IPS-15b (cell line): Measurements from ENCODE around the gene DNAJC2.

Source experiments
- H3K27me3 ChIP-seq: one replicate; pipeline ENCODE4 v1.6.1; 2013; ENCODE audit warnings: low read length; ENCODE audit not compliant: control insufficient read depth, insufficient read depth
- H3K36me3 ChIP-seq: one replicate; pipeline ENCODE4 v1.6.1; 2013; ENCODE audit warnings: low read length; ENCODE audit not compliant: control insufficient read depth, insufficient read depth
- H3K4me1 ChIP-seq: one replicate; pipeline ENCODE4 v1.6.1; 2013; ENCODE audit warnings: mild to moderate bottlenecking, low read length; ENCODE audit not compliant: control insufficient read depth, insufficient read depth
- H3K4me3 ChIP-seq: one replicate; pipeline ENCODE4 v1.5.1; 2013; ENCODE audit warnings: low read depth, low read length
- H3K9ac ChIP-seq: one replicate; pipeline ENCODE4 v1.6.1; 2013; ENCODE audit warnings: low read depth, mild to moderate bottlenecking, low read length
- H3K9me3 ChIP-seq: one replicate; pipeline ENCODE4 v1.6.1; 2013; ENCODE audit warnings: mild to moderate bottlenecking, low read length; ENCODE audit not compliant: control insufficient read depth, insufficient read depth

DNAJC2 gene, protein sequence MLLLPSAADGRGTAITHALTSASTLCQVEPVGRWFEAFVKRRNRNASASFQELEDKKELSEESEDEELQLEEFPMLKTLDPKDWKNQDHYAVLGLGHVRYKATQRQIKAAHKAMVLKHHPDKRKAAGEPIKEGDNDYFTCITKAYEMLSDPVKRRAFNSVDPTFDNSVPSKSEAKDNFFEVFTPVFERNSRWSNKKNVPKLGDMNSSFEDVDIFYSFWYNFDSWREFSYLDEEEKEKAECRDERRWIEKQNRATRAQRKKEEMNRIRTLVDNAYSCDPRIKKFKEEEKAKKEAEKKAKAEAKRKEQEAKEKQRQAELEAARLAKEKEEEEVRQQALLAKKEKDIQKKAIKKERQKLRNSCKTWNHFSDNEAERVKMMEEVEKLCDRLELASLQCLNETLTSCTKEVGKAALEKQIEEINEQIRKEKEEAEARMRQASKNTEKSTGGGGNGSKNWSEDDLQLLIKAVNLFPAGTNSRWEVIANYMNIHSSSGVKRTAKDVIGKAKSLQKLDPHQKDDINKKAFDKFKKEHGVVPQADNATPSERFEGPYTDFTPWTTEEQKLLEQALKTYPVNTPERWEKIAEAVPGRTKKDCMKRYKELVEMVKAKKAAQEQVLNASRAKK

DNA sequence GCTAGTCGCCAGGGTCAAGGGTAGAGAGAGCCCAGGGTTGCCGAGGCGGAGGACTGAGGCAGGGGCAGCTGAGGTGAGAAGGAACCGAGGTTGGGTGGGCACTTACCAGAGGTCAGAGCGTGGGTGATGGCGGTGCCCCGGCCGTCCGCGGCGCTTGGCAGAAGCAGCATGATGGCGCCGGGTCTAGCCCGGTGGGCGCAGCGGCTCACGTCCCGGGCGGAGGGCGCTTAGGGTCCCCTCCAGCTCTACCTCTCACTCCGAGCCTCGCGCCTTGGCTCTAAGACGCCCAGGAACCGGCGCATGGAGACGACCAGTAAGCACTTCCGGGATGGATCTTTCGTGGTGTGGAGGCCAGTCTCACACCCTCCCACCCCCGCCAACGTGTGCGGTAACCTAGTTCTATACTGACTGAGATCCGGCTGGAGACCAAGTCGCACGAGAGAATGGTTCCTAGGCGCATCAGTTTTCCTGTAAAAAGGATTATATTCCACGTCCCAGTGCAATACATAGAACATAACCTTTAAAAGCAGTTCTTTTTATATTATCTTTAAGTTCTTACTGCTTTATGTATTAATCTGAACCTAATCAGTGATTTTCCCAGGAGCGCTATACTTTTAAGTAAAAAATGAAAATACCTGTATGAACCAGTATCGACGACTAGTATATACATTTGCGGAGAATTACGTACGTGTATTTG is at the start of gene DNAJC2:
Gene DNAJC2 (minus strand): TSS at position 315 of the 697 bp plus-strand sequence. CDS start 145 bp downstream, at position 170.
- Histone ChIP-seq H3K4me1 (peaks cover 2% of the 10 kb centered on the region), H3K27me3 (no peaks in the 10 kb centered on the region), H3K36me3 (peaks cover 11% of the 10 kb centered on the region), H3K4me3 (peak within 1 kb of the TSS; percentile 91), H3K9me3 (no peaks in the 10 kb centered on the region), H3K9ac (peak within 1 kb of the TSS; percentile 98)

DNA sequence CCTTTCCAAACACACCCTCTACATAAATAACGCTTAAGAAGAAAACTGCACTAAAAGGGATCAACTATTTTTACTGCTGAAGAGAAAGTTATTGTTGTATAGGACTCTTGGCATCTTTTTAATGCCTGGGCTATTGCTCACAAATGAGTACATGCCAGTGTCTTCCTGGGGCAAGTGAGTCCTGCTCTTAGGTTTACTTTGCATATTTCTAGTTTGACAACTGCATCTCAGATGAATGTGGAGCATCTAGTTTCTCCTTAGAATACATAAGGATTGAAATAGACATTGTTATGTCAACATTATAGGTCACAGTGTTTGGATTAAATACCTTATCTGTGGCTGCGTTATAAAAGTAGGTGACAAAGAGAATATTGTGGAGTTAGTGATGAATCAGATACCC is 47.4 kb upstream of the DNAJC2 start:
- no peak overlapping the region for H3K9ac ChIP-seq
- no peaks in the 10 kb centered on the region for H3K27me3 ChIP-seq
- H3K4me3 ChIP-seq = no peak overlapping the region
- H3K9me3 ChIP-seq = no peaks in the 10 kb centered on the region
- H3K36me3 ChIP-seq = no peaks in the 10 kb centered on the region
- no peaks in the 10 kb centered on the region for H3K4me1 ChIP-seq

DNA sequence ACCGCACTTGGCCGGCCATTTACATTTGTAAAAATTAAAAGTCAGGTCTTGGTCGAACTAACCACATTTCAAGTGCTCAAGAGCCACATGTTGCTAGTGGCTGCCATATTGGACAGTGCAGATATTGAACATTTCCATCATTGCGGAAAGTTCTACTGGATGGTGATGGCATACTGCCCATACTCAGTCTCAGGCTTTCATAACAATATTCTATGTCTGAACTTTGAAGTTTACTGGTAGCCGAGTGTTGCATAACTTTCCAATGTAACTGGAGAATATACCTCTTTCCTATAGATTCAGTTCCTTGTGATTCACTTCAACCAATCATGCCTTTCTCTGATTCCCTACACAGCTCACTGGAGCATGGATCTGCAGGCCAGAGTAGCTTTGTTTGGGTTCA is 46.6 kb upstream of the DNAJC2 start:
- Histone ChIP-seq H3K4me3 (no peak overlapping the region), H3K9ac (no peak overlapping the region), H3K27me3 (no peaks in the 10 kb centered on the region), H3K36me3 (no peaks in the 10 kb centered on the region), H3K9me3 (no peaks in the 10 kb centered on the region), H3K4me1 (no peaks in the 10 kb centered on the region)

DNA sequence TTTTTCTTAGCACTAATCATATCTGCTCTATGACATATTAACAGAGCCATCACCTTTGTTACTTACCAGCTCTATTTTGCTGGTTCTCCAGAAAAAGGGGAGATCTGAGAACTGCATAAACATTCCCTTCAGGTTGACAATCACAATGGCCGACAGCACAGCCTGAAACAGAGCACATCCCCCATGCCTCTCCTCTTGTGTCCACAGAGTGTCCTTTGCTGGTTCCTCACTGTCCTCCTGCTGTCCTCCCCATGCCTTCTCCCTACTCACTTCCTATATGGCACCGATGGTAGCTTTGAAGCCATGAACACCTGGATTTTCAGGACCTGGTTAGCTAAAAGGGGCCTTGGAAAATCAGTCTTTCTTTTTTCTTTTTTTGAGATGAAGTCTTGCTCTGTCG is 44.7 kb upstream of the DNAJC2 start:
- Histone ChIP-seq H3K9me3 (no peaks in the 10 kb centered on the region), H3K4me1 (no peaks in the 10 kb centered on the region)

DNA sequence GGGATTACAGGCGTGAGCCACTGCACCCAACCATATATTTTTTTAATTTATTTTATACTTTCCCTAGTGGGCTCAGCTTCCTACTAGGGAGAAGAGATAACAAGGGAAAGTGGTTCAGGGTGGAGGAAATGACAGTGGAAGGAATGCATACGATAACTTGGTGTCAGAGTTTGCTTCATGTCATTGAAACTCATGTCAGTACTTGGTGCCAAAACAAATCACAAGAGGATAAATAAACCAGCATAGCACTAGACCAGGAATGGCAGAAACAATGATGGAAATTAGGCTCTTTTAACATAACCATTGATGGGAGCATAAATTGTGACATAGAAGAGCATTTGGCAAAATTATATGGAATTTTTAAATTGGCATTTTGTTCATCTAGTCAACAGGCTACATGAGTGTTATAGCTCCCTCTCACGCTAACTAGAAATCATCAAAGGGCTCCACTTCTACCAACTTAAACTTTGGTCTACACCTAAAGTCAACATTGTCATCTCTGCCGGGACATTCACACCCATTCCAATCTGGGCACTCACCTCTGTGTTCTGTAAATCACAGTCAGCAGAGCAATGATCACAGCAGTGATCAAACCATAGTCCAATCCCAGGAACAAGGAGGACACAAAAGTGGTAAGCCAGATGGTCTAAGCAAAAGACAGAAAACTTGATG is 44.0 kb upstream of the DNAJC2 start:
- Histone ChIP-seq H3K9ac (no peak overlapping the region), H3K27me3 (no peaks in the 10 kb centered on the region), H3K36me3 (no peaks in the 10 kb centered on the region), H3K4me3 (no peak overlapping the region), H3K4me1 (no peaks in the 10 kb centered on the region), H3K9me3 (no peaks in the 10 kb centered on the region)

More for the DNA sequence above, 44.7 kb upstream of the DNAJC2 start:
- no peaks in the 10 kb centered on the region for H3K27me3 ChIP-seq
- H3K36me3 ChIP-seq = no peaks in the 10 kb centered on the region
- no peak overlapping the region for H3K4me3 ChIP-seq
- H3K9ac ChIP-seq = no peak overlapping the region

DNA sequence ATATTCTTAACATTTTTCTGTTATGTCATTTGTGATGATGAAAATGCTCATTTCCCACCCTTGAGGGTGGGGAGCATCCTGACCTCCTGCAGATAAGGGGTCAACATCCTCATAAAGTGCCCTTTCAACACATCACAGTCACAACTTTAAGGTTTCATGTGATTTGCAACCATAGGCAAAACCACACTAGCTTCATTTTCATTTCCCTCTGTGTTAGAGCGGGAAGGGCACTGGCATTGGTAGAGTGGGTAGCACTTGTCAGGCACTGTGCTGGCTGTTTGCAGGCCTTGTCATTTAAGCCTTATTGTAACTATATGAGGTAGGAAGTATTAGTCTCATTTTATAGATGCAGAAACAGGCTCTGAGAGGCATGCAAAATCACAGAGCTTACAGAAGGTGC is 42.7 kb upstream of the DNAJC2 start:
- Histone ChIP-seq H3K4me1 (no peaks in the 10 kb centered on the region), H3K4me3 (no peak overlapping the region)

DNA sequence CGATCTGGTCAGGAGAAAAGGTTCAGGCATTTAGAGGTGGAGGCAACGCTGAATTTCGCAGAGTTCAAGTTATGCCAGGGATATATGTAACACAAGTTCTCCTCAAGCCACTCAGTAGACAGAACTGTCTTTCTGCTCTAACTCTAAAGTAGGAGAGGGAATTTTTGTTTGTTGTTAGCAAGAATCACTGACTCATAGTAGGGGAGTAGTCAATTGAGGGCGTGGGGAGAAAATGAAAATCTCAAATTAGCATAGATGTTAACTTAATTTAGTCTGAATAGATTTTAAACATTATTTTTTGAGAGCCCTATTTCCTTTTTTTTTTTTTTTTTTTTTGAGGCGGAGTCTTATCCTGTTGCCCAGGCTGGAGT is 37.5 kb upstream of the DNAJC2 start:
- Histone ChIP-seq H3K9me3 (no peaks in the 10 kb centered on the region), H3K4me1 (no peaks in the 10 kb centered on the region), H3K4me3 (no peak overlapping the region), H3K9ac (no peak overlapping the region), H3K27me3 (no peaks in the 10 kb centered on the region), H3K36me3 (no peaks in the 10 kb centered on the region)

More for the DNA sequence above, 42.7 kb upstream of the DNAJC2 start:
- no peak overlapping the region for H3K9ac ChIP-seq
- H3K9me3 ChIP-seq = no peaks in the 10 kb centered on the region
- no peaks in the 10 kb centered on the region for H3K27me3 ChIP-seq
- H3K36me3 ChIP-seq = no peaks in the 10 kb centered on the region

DNA sequence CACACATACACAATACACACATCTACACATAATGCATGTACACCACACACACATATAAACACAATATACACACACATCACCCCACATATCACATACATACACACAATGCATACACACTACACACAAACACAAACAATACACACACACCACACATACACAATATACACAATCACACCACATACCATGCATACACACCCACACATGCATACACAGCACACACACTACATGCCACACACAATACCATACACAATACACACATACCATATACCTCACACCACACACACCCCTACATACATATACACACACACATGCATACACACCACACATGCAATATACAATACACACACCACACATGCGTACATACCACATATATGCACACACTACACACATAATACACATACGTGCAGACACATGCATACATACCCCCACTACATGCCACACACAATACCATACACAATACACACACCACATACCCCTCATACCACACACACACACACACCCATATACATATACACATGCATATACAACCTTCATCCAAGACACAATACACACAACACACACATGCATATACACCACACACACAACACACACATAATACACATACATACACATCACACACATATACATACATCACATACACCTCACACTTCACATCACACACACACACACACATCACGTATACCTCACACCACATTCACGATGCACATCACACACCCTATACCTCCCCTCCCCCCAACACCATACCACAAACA is 36.9 kb upstream of the DNAJC2 start:
- no peak overlapping the region for H3K9ac ChIP-seq
- no peaks in the 10 kb centered on the region for H3K36me3 ChIP-seq
- no peak overlapping the region for H3K4me3 ChIP-seq
- no peaks in the 10 kb centered on the region for H3K9me3 ChIP-seq
- H3K4me1 ChIP-seq = no peaks in the 10 kb centered on the region
- H3K27me3 ChIP-seq = no peaks in the 10 kb centered on the region

DNA sequence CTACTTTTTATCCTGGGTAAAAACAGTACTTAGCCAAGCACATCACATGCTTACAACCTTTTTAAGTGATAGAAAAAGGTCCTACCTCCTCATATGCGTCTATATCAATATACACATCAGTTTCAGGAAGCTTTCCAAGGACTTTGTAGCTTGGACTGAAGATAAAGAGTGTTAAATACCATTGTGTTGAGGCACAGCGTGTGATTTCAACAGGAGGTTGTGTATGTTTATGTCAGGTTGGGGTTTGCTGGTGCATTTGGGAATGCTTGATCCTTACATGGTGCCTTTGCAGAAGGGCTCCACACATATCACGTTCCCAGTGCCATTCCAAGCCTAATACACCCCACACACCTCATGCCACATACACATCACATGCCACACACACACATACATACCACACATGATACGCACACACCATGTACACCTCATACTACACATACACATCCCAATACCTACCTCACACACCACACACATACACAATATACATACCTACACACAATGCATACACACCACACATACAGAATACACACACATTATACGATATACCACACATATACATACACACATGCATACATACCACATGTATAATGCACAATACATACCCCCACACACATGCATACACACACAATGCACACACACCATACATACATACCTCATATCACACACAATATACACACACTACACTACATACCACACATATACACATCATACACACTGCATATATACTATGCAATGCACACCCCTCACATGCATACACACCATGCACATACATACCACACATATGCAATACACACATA is 36.0 kb upstream of the DNAJC2 start:
- Histone ChIP-seq H3K4me1 (no peaks in the 10 kb centered on the region), H3K27me3 (no peaks in the 10 kb centered on the region), H3K4me3 (no peak overlapping the region)

DNA sequence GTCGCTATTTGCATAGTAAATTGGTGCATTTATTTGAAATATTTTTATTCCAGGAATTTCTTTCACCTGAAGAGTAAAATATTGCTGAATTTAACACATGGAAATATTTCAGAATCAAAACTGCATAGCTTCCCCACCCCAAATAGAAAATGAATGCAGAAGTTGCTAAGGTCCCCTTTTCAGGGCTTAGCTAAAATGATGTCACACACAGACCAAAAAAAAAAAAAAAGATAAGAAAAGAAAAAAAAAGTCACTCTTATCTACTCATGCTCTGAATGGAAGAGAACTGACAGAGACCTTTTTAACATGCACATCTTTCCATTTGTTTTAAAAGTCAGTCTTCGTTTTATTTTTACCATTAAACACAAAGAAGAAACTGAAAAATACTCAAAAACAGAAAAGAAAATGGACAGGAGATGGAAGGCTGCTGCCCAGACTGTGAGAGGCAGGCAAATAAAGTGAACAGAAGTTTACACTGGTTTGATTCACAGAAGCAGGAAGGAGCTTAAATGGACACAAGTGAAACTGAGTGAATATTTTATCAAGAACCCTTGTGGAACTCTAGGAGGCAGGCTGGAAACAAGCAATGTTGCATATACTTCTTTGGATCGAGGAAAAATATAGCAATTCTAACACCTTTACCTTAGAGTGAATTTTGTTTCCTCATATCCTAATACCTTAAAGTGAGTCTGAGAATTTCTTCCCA is 34.9 kb upstream of the DNAJC2 start:
- Histone ChIP-seq H3K4me1 (no peaks in the 10 kb centered on the region), H3K9ac (no peak overlapping the region), H3K4me3 (no peak overlapping the region), H3K9me3 (no peaks in the 10 kb centered on the region), H3K27me3 (no peaks in the 10 kb centered on the region), H3K36me3 (no peaks in the 10 kb centered on the region)

More for the DNA sequence above, 36.0 kb upstream of the DNAJC2 start:
- Histone ChIP-seq H3K9me3 (no peaks in the 10 kb centered on the region), H3K9ac (no peak overlapping the region), H3K36me3 (no peaks in the 10 kb centered on the region)
